Measurements from ENCODE around the gene KCTD7.
"Not testable (repeated sequence)": the region's sequence is repeated elsewhere in the genome, so short reads cannot be mapped to it uniquely, and the experiment has no call there.

The KCTD7 gene

GRCh38 chr7:66591799-66592596, 36.7 kb upstream of the KCTD7 start:
- in situ Hi-C loops (cut with HindIII; ENCODE audit: low sequenced_read_pairs) = no loop called here
- DNase-seq (ENCODE audit: low read depth, low spot score) = peak; percentile 89
- no peak for TF ChIP-seq CTCF (IDR thresholded peaks at IDR 0.05; ENCODE audit: low read depth, low read length)
- peak overlapping the region; percentile 86 for H3K4me3 ChIP-seq (ENCODE audit: low read depth, low read length)

- in situ Hi-C loops (cut with HindIII; ENCODE audit: low sequenced_read_pairs) = not testable (repeated sequence)
- peak overlapping the region; percentile 86 for H3K4me3 ChIP-seq (ENCODE audit: low read depth, low read length)
These were observed 36.0 kb upstream of the KCTD7 start for GRCh38 chr7:66592597-66593146.

GRCh38 chr7:66594082-66594481, 34.6 kb upstream of the KCTD7 start:
- DNase-seq (ENCODE audit: low read depth, low spot score); in situ Hi-C loops (cut with HindIII; ENCODE audit: low sequenced_read_pairs); H3K4me3 ChIP-seq (ENCODE audit: low read depth, low read length): not testable (repeated sequence)

More at GRCh38 chr7:66592597-66593146, 36.0 kb upstream of the KCTD7 start:
- DNase-seq (ENCODE audit: low read depth, low spot score) = not testable (repeated sequence)

DNA sequence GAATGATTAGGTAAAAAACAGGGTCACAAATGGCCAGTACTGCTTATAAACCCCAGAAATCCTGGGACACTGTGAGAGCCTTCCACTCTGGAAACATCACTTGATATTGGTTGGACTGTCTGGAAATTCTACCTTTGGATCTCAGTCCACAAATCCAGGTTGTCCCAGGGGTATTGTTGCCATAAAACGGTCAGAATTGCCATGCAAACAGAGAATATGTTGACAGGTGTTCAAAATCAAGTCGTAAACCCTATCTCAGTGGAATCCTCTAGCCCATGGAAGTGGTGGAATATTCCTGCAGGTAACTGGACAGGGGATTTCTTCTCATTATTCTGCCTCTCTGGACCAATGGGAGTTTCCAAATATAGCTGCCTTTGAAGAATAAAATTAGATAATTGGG, 31.2 kb upstream of the KCTD7 start:
- no peak for DNase-seq (ENCODE audit: low read depth, low spot score)
- in situ Hi-C loops (cut with HindIII; ENCODE audit: low sequenced_read_pairs) = no loop called here
- no peak for TF ChIP-seq CTCF (IDR thresholded peaks at IDR 0.05; ENCODE audit: low read depth, low read length)
- no peak overlapping the region for H3K4me3 ChIP-seq (ENCODE audit: low read depth, low read length)

GRCh38 chr7:66602159-66602558, 26.5 kb upstream of the KCTD7 start:
- in situ Hi-C loops (cut with HindIII; ENCODE audit: low sequenced_read_pairs) = no loop called here
- no peak overlapping the region for H3K4me3 ChIP-seq (ENCODE audit: low read depth, low read length)
- TF ChIP-seq CTCF (IDR thresholded peaks at IDR 0.05; ENCODE audit: low read depth, low read length) = no peak
- no peak for DNase-seq (ENCODE audit: low read depth, low spot score)

DNA sequence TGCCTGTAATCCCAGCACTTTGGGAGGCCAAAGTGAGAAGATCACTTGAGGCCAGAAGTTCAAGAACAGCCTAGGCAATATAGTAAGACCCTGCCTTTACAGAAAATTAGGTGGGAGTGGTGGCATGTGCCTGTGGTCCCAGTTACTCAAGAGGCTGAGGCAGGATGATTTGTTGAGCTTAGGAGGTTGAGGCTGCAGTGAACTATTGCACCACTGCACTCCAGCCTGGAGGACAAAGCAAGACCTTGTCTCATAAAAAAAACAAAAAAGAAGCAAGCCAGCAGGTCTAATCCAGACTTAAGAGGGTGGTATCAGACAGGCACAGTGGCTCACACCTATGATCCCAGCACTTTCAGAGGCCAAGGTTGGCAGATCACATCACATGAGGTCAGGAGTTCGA, 24.5 kb upstream of the KCTD7 start:
- no peak for DNase-seq (ENCODE audit: low read depth, low spot score)
- in situ Hi-C loops (cut with HindIII; ENCODE audit: low sequenced_read_pairs) = no loop called here
- H3K4me3 ChIP-seq (ENCODE audit: low read depth, low read length) = no peak overlapping the region
- no peak for TF ChIP-seq CTCF (IDR thresholded peaks at IDR 0.05; ENCODE audit: low read depth, low read length)

GRCh38 chr7:66606540-66607291, 22.0 kb upstream of the KCTD7 start:
- DNase-seq (ENCODE audit: low read depth, low spot score); H3K4me3 ChIP-seq (ENCODE audit: low read depth, low read length); in situ Hi-C loops (cut with HindIII; ENCODE audit: low sequenced_read_pairs): not testable (repeated sequence)

DNA sequence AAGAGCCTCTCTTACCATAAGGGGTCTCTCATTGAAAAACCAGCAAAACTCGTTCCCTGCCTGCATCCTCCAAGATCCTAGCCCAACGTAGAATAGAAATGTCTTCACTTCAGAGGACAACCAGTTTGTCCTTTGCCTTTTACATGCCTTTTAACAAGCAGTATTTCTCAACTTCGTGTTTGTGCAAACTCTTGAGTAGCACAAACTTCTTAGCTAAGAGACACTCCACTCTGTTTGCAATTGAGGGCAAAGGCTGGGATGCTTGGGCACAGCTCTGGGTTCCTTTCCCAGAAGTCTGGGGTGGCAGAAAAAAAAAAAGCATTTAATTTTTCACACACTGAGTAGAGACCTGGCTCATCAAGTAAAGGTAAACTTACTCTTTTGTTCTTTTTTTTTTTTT, 19.5 kb upstream of the KCTD7 start:
- TF ChIP-seq CTCF (IDR thresholded peaks at IDR 0.05; ENCODE audit: low read depth, low read length) = no peak
- no peak overlapping the region for H3K4me3 ChIP-seq (ENCODE audit: low read depth, low read length)
- in situ Hi-C loops (cut with HindIII; ENCODE audit: low sequenced_read_pairs) = no loop called here
- no peak for DNase-seq (ENCODE audit: low read depth, low spot score)

GRCh38 chr7:66614596-66614995, 14.1 kb upstream of the KCTD7 start:
- in situ Hi-C loops (cut with HindIII; ENCODE audit: low sequenced_read_pairs) = not testable (repeated sequence)

More at GRCh38 chr7:66614596-66614995, 14.1 kb upstream of the KCTD7 start:
- not testable (repeated sequence) for DNase-seq (ENCODE audit: low read depth, low spot score); H3K4me3 ChIP-seq (ENCODE audit: low read depth, low read length)

Data from astrocyte of the spinal cord (primary cell).